Esophagus muscularis mucosa (tissue), 4 donors: ENCODE data around the gene NHLRC4. TPM values are rescaled to one million over a fixed set of nuclear protein-coding genes. Genes with fewer than 3 reads are reported as not detected.

Experiments used
- DNase-seq: peaks from one replicate; pipeline ENCODE4 v3.0.0-alpha.2; 2017; ENCODE audit errors: extremely low spot score
- H3K27ac ChIP-seq, 4 donors: fragments of 200-600 bp; sonication (generic); replicated peaks in 1 of 4; 1 replicate in 3 of 4; 2 replicates in 1 of 4; pipeline ENCODE4 v1.5.1; 2016 to 2019; ENCODE audit warnings: mild to moderate bottlenecking in 1 of 4
- H3K27me3 ChIP-seq, 4 donors: fragments of 200-600 bp; sonication (generic); one replicate each; pipeline versions ENCODE4 v1.5.1 to v1.6.0; 2016 to 2019
- H3K36me3 ChIP-seq, 4 donors: fragments of 200-600 bp; sonication (generic); one replicate each; pipeline ENCODE4 v1.5.1; 2016 to 2019
- H3K4me1 ChIP-seq, 4 donors: fragments of 200-600 bp; sonication (generic); one replicate each; pipeline ENCODE4 v1.5.1; 2016 to 2019
- H3K4me3 ChIP-seq, 4 donors: fragments of 200-600 bp; sonication (generic); 1 replicate in 2 of 4; 2 replicates in 2 of 4; pipeline ENCODE4 v1.5.1; 2016 to 2019; ENCODE audit warnings: mild to moderate bottlenecking in 4 of 4, moderate library complexity in 1 of 4
- H3K9me3 ChIP-seq, 4 donors: fragments of 200-600 bp; sonication (generic); 1 replicate in 3 of 4; 2 replicates in 1 of 4; pipeline ENCODE4 v1.5.1; 2016 to 2019
- CTCF ChIP-seq, 3 experiments: fragments of 200-600 bp in 2 of 3; fragments of 450-650 bp in 1 of 3; sonication (generic) in 2 of 3; IDR thresholded peaks; one replicate each; pipeline ENCODE4 v1.5.1; 2017 to 2019; ENCODE audit warnings: antibody characterized with exemption in 3 of 3, mild to moderate bottlenecking in 2 of 3, moderate library complexity in 1 of 3
- EP300 ChIP-seq: sonication (generic); formaldehyde crosslinking; IDR thresholded peaks from one replicate; pipeline ENCODE4 v1.6.1; 2017; ENCODE audit warnings: antibody characterized with exemption
- POLR2A ChIP-seq: fragments of 450-650 bp; IDR thresholded peaks from one replicate; pipeline ENCODE4 v1.6.1; 2017; ENCODE audit warnings: antibody characterized with exemption, moderate library complexity, mild to moderate bottlenecking, low read depth
- POLR2AphosphoS5 ChIP-seq, 2 donors: sonication (generic); formaldehyde crosslinking; IDR thresholded peaks; one replicate each; pipeline ENCODE4 v1.6.1; 2017; ENCODE audit warnings: antibody characterized with exemption in 2 of 2
- WGBS: methylation state at CpG from one replicate; pipeline ENCODE4 v1.1.5; 2018; 5-methylcytosine and 5-hydroxymethylcytosine counted together
- intact Hi-C: fragments of 100-400 bp; cut with DNase I; formaldehyde crosslinking; loops from one replicate; pipeline ENCODE4 v1.15.1; 2023
- total RNA-seq, 4 donors: library from RNA; depleted of rRNA; stranded (reverse); fragments of >200 nt; gene quantifications; one replicate each; pipeline versions ENCODE4 v1.1.0 to v1.2.1, GENCODE V29; 2016

The NHLRC4 gene
- total RNA-seq, 4 donors from 2014 or later: 1.2 to 2.6 (median 1.9) TPM

- TF ChIP-seq CTCF (IDR thresholded peaks at IDR 0.05): no peak
- no peak for TF ChIP-seq POLR2AphosphoS5 (IDR thresholded peaks at IDR 0.05)
- TF ChIP-seq EP300: no peak
- no peak for TF ChIP-seq POLR2A
- H3K27ac ChIP-seq: no peak overlapping the region
- 86% methylated on average over 5 of the region's 5 CpGs for WGBS
- H3K4me3 ChIP-seq: no peak overlapping the region
- no peak for DNase-seq
- peaks cover 0 to 18% (median 9%) of the 10 kb centered on the region in 4 donors for H3K36me3 ChIP-seq
- no peaks in the 10 kb centered on the region for H3K9me3 ChIP-seq
- H3K27me3 ChIP-seq: no peaks in the 10 kb centered on the region
- H3K4me1 ChIP-seq: no peaks in the 10 kb centered on the region
- intact Hi-C loops: no loop called here
These were observed 37.1 kb downstream of the NHLRC4 start for GRCh38 chr16:603933-604332.

- Histone ChIP-seq H3K27ac (no peak overlapping the region), H3K9me3 (no peaks in the 10 kb centered on the region), H3K36me3 (no peaks in the 10 kb centered on the region), H3K4me1 (peaks cover 0 to 14% (median 11%) of the 10 kb centered on the region in 4 donors), H3K27me3 (no peaks in the 10 kb centered on the region), H3K4me3 (no peak overlapping the region)
- 100% methylated on average over 14 of the region's 22 CpGs for WGBS
- no peak for DNase-seq
- no peak for TF ChIP-seq EP300
- TF ChIP-seq CTCF (IDR thresholded peaks at IDR 0.05): no peak
- no peak for TF ChIP-seq POLR2AphosphoS5 (IDR thresholded peaks at IDR 0.05)
- TF ChIP-seq POLR2A: no peak
- intact Hi-C loops: no loop called here
These were observed 40.0 kb downstream of the NHLRC4 start for GRCh38 chr16:606656-607307.

DNA sequence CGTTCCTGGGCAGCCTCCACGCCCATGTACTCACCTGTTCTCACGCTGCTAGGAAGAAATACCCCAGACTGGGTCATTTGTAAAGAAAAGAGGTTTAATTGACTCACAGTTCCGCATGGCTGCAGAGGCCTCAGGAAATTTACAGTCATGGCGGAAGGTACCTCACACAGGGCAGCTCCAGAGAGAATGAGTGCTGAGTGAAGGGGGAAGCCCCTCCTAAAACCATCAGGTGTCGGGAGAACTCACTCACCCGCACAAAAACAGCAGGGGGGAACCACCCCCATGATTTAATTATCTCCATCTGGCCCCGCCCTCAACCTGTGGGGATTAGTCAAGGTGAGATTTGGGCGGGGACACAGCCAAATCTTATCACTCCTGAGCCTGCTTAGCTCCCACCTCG lies 41.2 kb downstream of the NHLRC4 start:
- intact Hi-C loops: no loop called here
- TF ChIP-seq EP300 (no peak), POLR2AphosphoS5 (IDR thresholded peaks at IDR 0.05) (no peak), CTCF (IDR thresholded peaks at IDR 0.05) (no peak), POLR2A (no peak)
- WGBS: 84% methylated on average over 10 of the region's 10 CpGs

DNA sequence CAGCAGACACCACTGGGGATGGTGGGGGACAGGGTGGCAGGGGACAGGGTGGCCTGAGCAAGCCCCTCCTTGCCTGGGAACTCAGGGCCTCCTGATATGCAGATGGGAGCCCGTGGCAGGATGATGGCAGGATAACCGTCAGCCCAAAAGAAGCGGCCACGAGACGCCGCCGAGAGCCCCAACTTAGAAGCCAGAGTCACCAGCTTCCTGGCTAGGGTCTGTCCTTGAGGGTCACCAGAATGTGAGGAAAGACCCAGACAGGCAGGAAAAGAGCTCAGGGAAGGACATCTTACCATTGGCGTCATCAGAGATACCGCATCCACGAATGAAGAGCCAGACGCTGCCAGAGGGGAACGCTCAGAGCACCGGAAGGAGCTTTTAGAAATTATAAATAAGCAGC lies 42.5 kb downstream of the NHLRC4 start:
- Histone ChIP-seq H3K27ac (no peak overlapping the region), H3K36me3 (peaks cover 0 to 4% (median 0%) of the 10 kb centered on the region in 4 donors), H3K9me3 (no peaks in the 10 kb centered on the region), H3K27me3 (no peaks in the 10 kb centered on the region), H3K4me1 (peaks cover 0 to 14% (median 11%) of the 10 kb centered on the region in 4 donors), H3K4me3 (no peak overlapping the region)
- TF ChIP-seq POLR2AphosphoS5 (IDR thresholded peaks at IDR 0.05): no peak
- no peak for TF ChIP-seq POLR2A
- TF ChIP-seq EP300: no peak
- no peak for TF ChIP-seq CTCF (IDR thresholded peaks at IDR 0.05)
- 94% methylated on average over 13 of the region's 13 CpGs for WGBS
- no peak for DNase-seq
- intact Hi-C loops: no loop called here

More for the DNA sequence above, 41.2 kb downstream of the NHLRC4 start:
- Histone ChIP-seq H3K27me3 (no peaks in the 10 kb centered on the region), H3K27ac (no peak overlapping the region), H3K4me1 (peaks cover 0 to 14% (median 11%) of the 10 kb centered on the region in 4 donors), H3K9me3 (no peaks in the 10 kb centered on the region), H3K4me3 (no peak overlapping the region), H3K36me3 (no peaks in the 10 kb centered on the region)
- DNase-seq: no peak

- Histone ChIP-seq H3K27ac (no peak overlapping the region), H3K4me1 (peaks cover 0 to 14% (median 11%) of the 10 kb centered on the region in 4 donors), H3K4me3 (no peak overlapping the region), H3K27me3 (no peaks in the 10 kb centered on the region), H3K36me3 (peaks cover 0 to 4% (median 0%) of the 10 kb centered on the region in 4 donors), H3K9me3 (no peaks in the 10 kb centered on the region)
- no peak for DNase-seq
- TF ChIP-seq EP300: no peak
- TF ChIP-seq CTCF (IDR thresholded peaks at IDR 0.05): no peak
- TF ChIP-seq POLR2AphosphoS5 (IDR thresholded peaks at IDR 0.05): no peak
- no peak for TF ChIP-seq POLR2A
- intact Hi-C loops: no loop called here
- WGBS: 87% methylated on average over 7 of the region's 14 CpGs
These were observed 43.2 kb downstream of the NHLRC4 start for GRCh38 chr16:609984-610383.
